Measurements from ENCODE around the gene CLIC5.

The CLIC5 gene

GRCh38 chr6:45900808-45901752 is 114.6 kb downstream of the CLIC5 start:
- in situ Hi-C loops (cut with HindIII; ENCODE audit: low sequenced_read_pairs), result no loop called here
- no peak for TF ChIP-seq CTCF (IDR thresholded peaks at IDR 0.05; ENCODE audit: low read depth, low read length)
- H3K4me3 ChIP-seq (ENCODE audit: low read depth, low read length), result no peak overlapping the region
- DNase-seq (ENCODE audit: low read depth, low spot score), result peak; percentile 54

GRCh38 chr6:45899683-45899946 is 116.0 kb downstream of the CLIC5 start:
- no peak for DNase-seq (ENCODE audit: low read depth, low spot score)
- no peak for TF ChIP-seq CTCF (IDR thresholded peaks at IDR 0.05; ENCODE audit: low read depth, low read length)
- in situ Hi-C loops (cut with HindIII; ENCODE audit: low sequenced_read_pairs), result no loop called here
- no peak overlapping the region for H3K4me3 ChIP-seq (ENCODE audit: low read depth, low read length)

- in situ Hi-C loops (cut with HindIII; ENCODE audit: low sequenced_read_pairs), result no loop called here
- no peak for DNase-seq (ENCODE audit: low read depth, low spot score)
- H3K4me3 ChIP-seq (ENCODE audit: low read depth, low read length), result no peak overlapping the region
- no peak for TF ChIP-seq CTCF (IDR thresholded peaks at IDR 0.05; ENCODE audit: low read depth, low read length)
These were observed 116.5 kb downstream of the CLIC5 start for GRCh38 chr6:45898941-45899682.

- in situ Hi-C loops (cut with HindIII; ENCODE audit: low sequenced_read_pairs), result no loop called here
- no peak overlapping the region for H3K4me3 ChIP-seq (ENCODE audit: low read depth, low read length)
- peak; percentile 72 for DNase-seq (ENCODE audit: low read depth, low spot score)
- TF ChIP-seq CTCF (IDR thresholded peaks at IDR 0.05; ENCODE audit: low read depth, low read length), result no peak
These were observed 118.7 kb downstream of the CLIC5 start for GRCh38 chr6:45896783-45897441.

GRCh38 chr6:45895569-45895968 is 120.1 kb downstream of the CLIC5 start:
- DNase-seq (ENCODE audit: low read depth, low spot score), result no peak
- no peak for TF ChIP-seq CTCF (IDR thresholded peaks at IDR 0.05; ENCODE audit: low read depth, low read length)
- in situ Hi-C loops (cut with HindIII; ENCODE audit: low sequenced_read_pairs), result no loop called here
- H3K4me3 ChIP-seq (ENCODE audit: low read depth, low read length), result no peak overlapping the region

GRCh38 chr6:45892696-45893245 is 122.9 kb downstream of the CLIC5 start:
- H3K4me3 ChIP-seq (ENCODE audit: low read depth, low read length), result no peak overlapping the region
- in situ Hi-C loops (cut with HindIII; ENCODE audit: low sequenced_read_pairs), result no loop called here
- TF ChIP-seq CTCF (IDR thresholded peaks at IDR 0.05; ENCODE audit: low read depth, low read length), result no peak
- DNase-seq (ENCODE audit: low read depth, low spot score), result no peak

Measured in astrocyte of the spinal cord (primary cell).